H1 (cell line): Measurements from ENCODE around the gene FRMD6.

Source experiments
- CBX5 ChIP-seq: fragments of 300-800, 300-1000 bp; sonication (generic); IDR thresholded peaks from 2 replicates; pipeline ENCODE4 v1.7.1; 2016; ENCODE audit warnings: antibody characterized with exemption, low read length, low read depth
- CHD2 ChIP-seq: IDR thresholded peaks from 2 replicates; pipeline ENCODE4 v1.6.1; 2012; ENCODE audit warnings: low read length, improper control_type of control experiment
- EZH2 ChIP-seq: fragments of 200-600 bp; sonication (generic); IDR thresholded peaks from 2 replicates; pipeline ENCODE4 v1.7.1; 2012; ENCODE audit warnings: low read depth, mild to moderate bottlenecking, moderate library complexity, low read length, inconsistent platforms; ENCODE audit not compliant: severe bottlenecking
- MAFK ChIP-seq: IDR thresholded peaks from 2 replicates; pipeline ENCODE4 v1.6.1; 2012; ENCODE audit warnings: low read depth, mild to moderate bottlenecking, improper control_type of control experiment, low read length
- NRF1 ChIP-seq: IDR thresholded peaks from 2 replicates; pipeline ENCODE4 v1.6.1; 2011; ENCODE audit warnings: mild to moderate bottlenecking, low read depth, low read length, improper control_type of control experiment
- POLR2A ChIP-seq, 2 experiments: IDR thresholded peaks; 1 replicate in 1 of 2; 2 replicates in 1 of 2; pipeline ENCODE4 v1.6.1; 2011; ENCODE audit warnings: low read depth in 2 of 2, low read length in 2 of 2, mild to moderate bottlenecking in 2 of 2; ENCODE audit errors: control extremely low read depth in 1 of 2
- POLR2AphosphoS5 ChIP-seq: IDR thresholded peaks from 2 replicates; pipeline ENCODE4 v1.6.1; 2011; ENCODE audit warnings: low read depth, low read length
- RFX5 ChIP-seq: IDR thresholded peaks from 2 replicates; pipeline ENCODE4 v1.6.1; 2011; ENCODE audit warnings: low read depth, low read length, improper control_type of control experiment, borderline replicate concordance
- TAF1 ChIP-seq: IDR thresholded peaks from 2 replicates; pipeline ENCODE4 v1.6.1; 2011; ENCODE audit warnings: mild to moderate bottlenecking, low read depth, low read length
- TEAD4 ChIP-seq: IDR thresholded peaks from 2 replicates; pipeline ENCODE4 v1.6.1; 2012; ENCODE audit warnings: low read depth, low read length, inconsistent platforms, mixed read lengths
- YY1 ChIP-seq: IDR thresholded peaks from 2 replicates; pipeline ENCODE4 v1.6.1; 2011; ENCODE audit warnings: low read depth, mild to moderate bottlenecking, low read length
- ZNF274 ChIP-seq: IDR thresholded peaks from 2 replicates; pipeline ENCODE4 v1.7.0; 2012; ENCODE audit warnings: low read length, borderline replicate concordance; ENCODE audit errors: extremely low read depth
- TF ChIP-seq, protein P1 (sequence below): IDR thresholded peaks from 2 replicates; pipeline ENCODE4 v1.6.1; 2012; ENCODE audit warnings: inconsistent platforms
- TF ChIP-seq, protein P2 (sequence below), 3 experiments: IDR thresholded peaks; 1 replicate in 2 of 3; 2 replicates in 1 of 3; pipeline versions ENCODE4 v1.5.1 to v1.6.1; 2011; ENCODE audit warnings: low read length in 3 of 3, mild to moderate bottlenecking in 3 of 3, inconsistent platforms in 2 of 3, low read depth in 1 of 3, moderate library complexity in 1 of 3; ENCODE audit not compliant: insufficient read depth in 1 of 3; ENCODE audit errors: control extremely low read depth in 1 of 3

DNA sequence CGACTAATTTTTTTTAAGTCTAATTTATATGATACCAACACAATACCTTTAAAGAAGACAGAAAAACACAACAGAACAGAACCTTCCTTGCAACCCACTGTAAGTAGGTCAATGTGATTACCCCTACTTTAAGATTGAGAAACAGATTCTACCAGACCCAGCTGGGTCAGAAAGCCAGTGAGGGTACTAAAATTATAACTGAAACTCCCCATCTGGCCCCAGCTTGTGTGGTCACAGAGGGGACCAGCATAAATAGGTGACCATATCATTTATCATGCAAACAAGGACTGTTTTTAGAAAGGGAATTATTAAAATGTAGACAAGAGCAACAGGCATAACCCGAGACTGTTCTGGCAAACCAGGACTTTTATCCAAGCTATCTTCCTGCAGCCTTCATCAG is 30.1 kb upstream of the FRMD6 start:
- no peak for TF ChIP-seq YY1
- TF ChIP-seq POLR2A (IDR thresholded peaks at IDR 0.05; ENCODE audit: control extremely low read depth in 1 of 2, low read depth in 2 of 2, low read length in 2 of 2) = no peak
- TF ChIP-seq POLR2AphosphoS5 = no peak
- TF ChIP-seq, protein P1, sequence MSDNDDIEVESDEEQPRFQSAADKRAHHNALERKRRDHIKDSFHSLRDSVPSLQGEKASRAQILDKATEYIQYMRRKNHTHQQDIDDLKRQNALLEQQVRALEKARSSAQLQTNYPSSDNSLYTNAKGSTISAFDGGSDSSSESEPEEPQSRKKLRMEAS = no peak
- no peak for TF ChIP-seq CBX5
- no peak for TF ChIP-seq NRF1
- TF ChIP-seq EZH2 = no peak
- TF ChIP-seq, protein P2, sequence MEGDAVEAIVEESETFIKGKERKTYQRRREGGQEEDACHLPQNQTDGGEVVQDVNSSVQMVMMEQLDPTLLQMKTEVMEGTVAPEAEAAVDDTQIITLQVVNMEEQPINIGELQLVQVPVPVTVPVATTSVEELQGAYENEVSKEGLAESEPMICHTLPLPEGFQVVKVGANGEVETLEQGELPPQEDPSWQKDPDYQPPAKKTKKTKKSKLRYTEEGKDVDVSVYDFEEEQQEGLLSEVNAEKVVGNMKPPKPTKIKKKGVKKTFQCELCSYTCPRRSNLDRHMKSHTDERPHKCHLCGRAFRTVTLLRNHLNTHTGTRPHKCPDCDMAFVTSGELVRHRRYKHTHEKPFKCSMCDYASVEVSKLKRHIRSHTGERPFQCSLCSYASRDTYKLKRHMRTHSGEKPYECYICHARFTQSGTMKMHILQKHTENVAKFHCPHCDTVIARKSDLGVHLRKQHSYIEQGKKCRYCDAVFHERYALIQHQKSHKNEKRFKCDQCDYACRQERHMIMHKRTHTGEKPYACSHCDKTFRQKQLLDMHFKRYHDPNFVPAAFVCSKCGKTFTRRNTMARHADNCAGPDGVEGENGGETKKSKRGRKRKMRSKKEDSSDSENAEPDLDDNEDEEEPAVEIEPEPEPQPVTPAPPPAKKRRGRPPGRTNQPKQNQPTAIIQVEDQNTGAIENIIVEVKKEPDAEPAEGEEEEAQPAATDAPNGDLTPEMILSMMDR (IDR thresholded peaks at IDR 0.05; ENCODE audit: control extremely low read depth in 1 of 3, insufficient read depth in 1 of 3, low read depth in 1 of 3, low read length in 3 of 3) = no peak
- no peak for TF ChIP-seq ZNF274
- TF ChIP-seq MAFK = no peak
- no peak for TF ChIP-seq TAF1
- no peak for TF ChIP-seq RFX5
- TF ChIP-seq TEAD4 = no peak
- TF ChIP-seq CHD2 = no peak
